Vagina (tissue), 2 donors: ENCODE results near the gene MUTYH. TPM values are rescaled to one million over a fixed set of nuclear protein-coding genes. Genes with fewer than 3 reads are reported as not detected.
"Not testable (repeated sequence)": the region's sequence is repeated elsewhere in the genome, so short reads cannot be mapped to it uniquely, and the experiment has no call there.

Experiments
- DNase-seq, 2 donors: peaks; one replicate each; pipeline ENCODE4 v3.0.0-alpha.2; 2017; ENCODE audit errors: extremely low spot score in 2 of 2
- H3K27ac ChIP-seq: fragments of 200-600 bp; sonication (generic); one replicate; pipeline ENCODE4 v1.5.1; 2019
- H3K27me3 ChIP-seq: fragments of 200-600 bp; sonication (generic); one replicate; pipeline ENCODE4 v1.5.1; 2019
- H3K36me3 ChIP-seq, 2 donors: fragments of 200-600 bp; sonication (generic); one replicate each; pipeline ENCODE4 v1.5.1; 2017 to 2019
- H3K4me1 ChIP-seq: fragments of 200-600 bp; sonication (generic); one replicate; pipeline ENCODE4 v1.5.1; 2019
- H3K4me3 ChIP-seq, 2 donors: fragments of 200-600 bp; sonication (generic); 1 replicate in 1 of 2; 2 replicates in 1 of 2; pipeline ENCODE4 v1.5.1; 2016 to 2019
- H3K9me3 ChIP-seq: fragments of 200-600 bp; sonication (generic); one replicate; pipeline ENCODE4 v1.5.1; 2019
- CTCF ChIP-seq, 3 experiments: fragments of 450-650 bp in 2 of 3; fragments of 200-600 bp in 1 of 3; sonication (generic) in 1 of 3; IDR thresholded peaks; one replicate each; pipeline ENCODE4 v1.5.1; 2017 to 2019; ENCODE audit warnings: antibody characterized with exemption in 3 of 3, mild to moderate bottlenecking in 2 of 3, moderate library complexity in 2 of 3
- POLR2A ChIP-seq, 2 donors: fragments of 450-650 bp; IDR thresholded peaks; one replicate each; pipeline ENCODE4 v1.6.1; 2017; ENCODE audit warnings: antibody characterized with exemption in 2 of 2, mild to moderate bottlenecking in 2 of 2, moderate library complexity in 2 of 2
- POLR2AphosphoS5 ChIP-seq, 2 donors: sonication (generic); formaldehyde crosslinking; IDR thresholded peaks; one replicate each; pipeline ENCODE4 v1.9.0; 2017; ENCODE audit warnings: antibody characterized with exemption in 2 of 2, mild to moderate bottlenecking in 2 of 2, low read depth in 1 of 2; ENCODE audit not compliant: insufficient read depth in 1 of 2
- intact Hi-C: fragments of 100-400 bp; cut with DNase I; formaldehyde crosslinking; loops from one replicate; pipeline ENCODE4 v1.15.1; 2023
- total RNA-seq: library from RNA; depleted of rRNA; stranded (reverse); fragments of >200 nt; gene quantifications from one replicate; pipeline ENCODE4 v1.2.3, GENCODE V29; 2016

The MUTYH gene
- total RNA-seq, 1 donor from 2014 or later, result 27.0 TPM

- Histone ChIP-seq H3K4me1 (peaks cover 9% of the 10 kb centered on the region), H3K4me3 (no peak overlapping the region), H3K36me3 (no peaks in the 10 kb centered on the region), H3K9me3 (no peaks in the 10 kb centered on the region), H3K27ac (no peak overlapping the region), H3K27me3 (no peaks in the 10 kb centered on the region)
- no peak for DNase-seq
- TF ChIP-seq CTCF (IDR thresholded peaks at IDR 0.05) (no peak), POLR2A (IDR thresholded peaks at IDR 0.05) (no peak), POLR2AphosphoS5 (IDR thresholded peaks at IDR 0.05; ENCODE audit: insufficient read depth in 1 of 2, low read depth in 1 of 2) (no peak)
- intact Hi-C loops, result no loop called here
Measured at GRCh38 chr1:45299296-45299695, 40.9 kb downstream of the MUTYH start.

GRCh38 chr1:45297666-45298356, 42.4 kb downstream of the MUTYH start:
- no peaks in the 10 kb centered on the region for H3K36me3 ChIP-seq
- H3K4me1 ChIP-seq, result peaks cover 2% of the 10 kb centered on the region
- TF ChIP-seq CTCF (IDR thresholded peaks at IDR 0.05), result no peak
- no peak for TF ChIP-seq POLR2AphosphoS5 (IDR thresholded peaks at IDR 0.05; ENCODE audit: insufficient read depth in 1 of 2, low read depth in 1 of 2)
- no peak for TF ChIP-seq POLR2A (IDR thresholded peaks at IDR 0.05)
- no peak overlapping the region for H3K27ac ChIP-seq
- DNase-seq, result no peak
- intact Hi-C loops, result no loop called here
- H3K27me3 ChIP-seq, result no peaks in the 10 kb centered on the region
- no peak overlapping the region for H3K4me3 ChIP-seq
- no peaks in the 10 kb centered on the region for H3K9me3 ChIP-seq

- Histone ChIP-seq H3K4me1 (no peaks in the 10 kb centered on the region), H3K9me3 (no peaks in the 10 kb centered on the region), H3K27ac (no peak overlapping the region), H3K4me3 (no peak overlapping the region), H3K36me3 (no peaks in the 10 kb centered on the region), H3K27me3 (no peaks in the 10 kb centered on the region)
- no peak for DNase-seq
- intact Hi-C loops, result no loop called here
- TF ChIP-seq CTCF (IDR thresholded peaks at IDR 0.05), result no peak
- TF ChIP-seq POLR2A (IDR thresholded peaks at IDR 0.05), result no peak
- no peak for TF ChIP-seq POLR2AphosphoS5 (IDR thresholded peaks at IDR 0.05; ENCODE audit: insufficient read depth in 1 of 2, low read depth in 1 of 2)
Measured at GRCh38 chr1:45291716-45292115, 48.5 kb downstream of the MUTYH start.

- H3K4me3 ChIP-seq, result not testable (repeated sequence)
Measured at GRCh38 chr1:45291002-45291401, 49.2 kb downstream of the MUTYH start.

GRCh38 chr1:45286521-45286920, 53.7 kb downstream of the MUTYH start:
- H3K27ac ChIP-seq, H3K9me3 ChIP-seq, H3K4me1 ChIP-seq, H3K36me3 ChIP-seq, DNase-seq, intact Hi-C loops, H3K4me3 ChIP-seq, H3K27me3 ChIP-seq: not testable (repeated sequence)

More at GRCh38 chr1:45291002-45291401, 49.2 kb downstream of the MUTYH start:
- DNase-seq, H3K27ac ChIP-seq, H3K9me3 ChIP-seq, H3K36me3 ChIP-seq, H3K4me1 ChIP-seq, H3K27me3 ChIP-seq, intact Hi-C loops: not testable (repeated sequence)

GRCh38 chr1:45284858-45285257, 55.4 kb downstream of the MUTYH start:
- H3K4me3 ChIP-seq, intact Hi-C loops: not testable (repeated sequence)

More at GRCh38 chr1:45284858-45285257, 55.4 kb downstream of the MUTYH start:
- H3K9me3 ChIP-seq, H3K36me3 ChIP-seq, H3K27me3 ChIP-seq, DNase-seq, H3K4me1 ChIP-seq, H3K27ac ChIP-seq: not testable (repeated sequence)
